COLO668 (cell line): ENCODE measurements around the gene CCNB1.
"Not testable (repeated sequence)": the region's sequence is repeated elsewhere in the genome, so short reads cannot be mapped to it uniquely, and the experiment has no call there.

Experiments
- DNase-seq: peaks from one replicate; lab custom pipeline; 2025; ENCODE audit not compliant: unreplicated experiment; lab: John Stamatoyannopoulos, UW

Gene CCNB1

DNA sequence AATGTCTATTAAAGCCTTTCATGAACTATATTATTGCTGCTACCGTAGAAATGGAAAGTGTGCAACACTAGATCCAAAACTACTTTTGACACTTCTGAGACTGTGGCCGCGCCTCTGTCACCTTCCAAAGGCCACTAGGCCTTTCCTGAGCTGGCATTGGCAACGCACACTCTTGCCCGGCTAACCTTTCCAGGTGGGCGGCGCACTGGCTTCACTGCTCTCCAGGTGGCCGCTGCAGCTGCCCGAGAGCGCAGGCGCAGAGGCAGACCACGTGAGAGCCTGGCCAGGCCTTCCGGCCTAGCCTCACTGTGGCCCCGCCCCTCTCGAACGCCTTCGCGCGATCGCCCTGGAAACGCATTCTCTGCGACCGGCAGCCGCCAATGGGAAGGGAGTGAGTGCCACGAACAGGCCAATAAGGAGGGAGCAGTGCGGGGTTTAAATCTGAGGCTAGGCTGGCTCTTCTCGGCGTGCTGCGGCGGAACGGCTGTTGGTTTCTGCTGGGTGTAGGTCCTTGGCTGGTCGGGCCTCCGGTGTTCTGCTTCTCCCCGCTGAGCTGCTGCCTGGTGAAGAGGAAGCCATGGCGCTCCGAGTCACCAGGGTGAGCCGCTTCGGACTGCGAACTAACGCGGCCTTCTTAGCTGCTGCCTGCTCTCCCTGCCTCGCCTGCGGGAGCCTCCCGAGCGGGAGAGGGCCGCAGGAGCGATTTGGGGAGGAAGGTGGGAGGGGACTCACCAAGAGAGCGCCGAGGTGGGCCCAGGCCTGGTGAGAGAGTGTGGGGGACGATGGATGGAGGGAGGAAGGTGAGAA is at the start of gene CCNB1:
CCNB1 (plus strand) TSS at position 465 of the 807 bp plus-strand sequence; CDS start at position 578, 113 bp downstream.
- DNase-seq = peak; percentile 97

GRCh38 chr5:69129413-69129812 is 37.5 kb upstream of the CCNB1 start:
- no peak for DNase-seq

DNA sequence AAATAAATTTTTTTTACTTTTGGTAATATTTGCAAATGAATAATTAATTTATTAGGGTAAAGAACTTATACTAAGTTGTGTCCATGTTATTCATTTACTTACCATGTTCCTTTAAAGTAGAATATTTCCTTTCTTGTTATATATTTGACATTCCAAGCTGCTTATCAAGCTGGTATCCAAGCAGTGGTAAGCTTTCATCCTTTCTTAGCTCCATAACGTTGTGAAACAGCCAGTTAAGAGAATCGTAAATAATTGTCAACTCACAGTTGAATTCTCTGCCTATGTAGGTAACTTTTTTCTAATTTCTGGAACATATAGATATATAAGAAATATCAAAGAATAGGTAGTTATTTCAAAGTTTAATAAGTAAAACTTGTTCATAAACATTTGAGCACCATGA is 36.7 kb upstream of the CCNB1 start:
- DNase-seq = no peak

DNA sequence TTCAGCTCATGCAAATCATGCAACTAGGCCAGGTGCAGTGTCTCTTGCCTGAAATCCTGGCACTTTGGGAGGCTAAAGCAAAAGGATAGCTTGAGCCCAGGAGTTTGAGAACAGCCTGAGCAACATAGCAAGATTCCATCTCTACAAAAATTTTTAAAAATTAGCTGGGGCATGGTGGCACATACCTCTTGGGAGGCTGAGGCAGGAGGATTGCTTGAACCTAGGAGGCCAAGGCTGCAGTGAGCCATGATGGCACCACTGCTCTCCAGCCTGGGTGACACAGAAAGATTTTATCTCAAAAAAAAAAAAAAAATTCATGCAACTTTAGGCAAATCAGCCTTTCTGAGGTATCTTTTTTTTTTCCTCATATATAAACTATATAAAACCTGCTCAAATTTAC is 35.6 kb upstream of the CCNB1 start:
- no peak for DNase-seq

GRCh38 chr5:69134126-69134525 is 32.8 kb upstream of the CCNB1 start:
- DNase-seq = no peak

DNA sequence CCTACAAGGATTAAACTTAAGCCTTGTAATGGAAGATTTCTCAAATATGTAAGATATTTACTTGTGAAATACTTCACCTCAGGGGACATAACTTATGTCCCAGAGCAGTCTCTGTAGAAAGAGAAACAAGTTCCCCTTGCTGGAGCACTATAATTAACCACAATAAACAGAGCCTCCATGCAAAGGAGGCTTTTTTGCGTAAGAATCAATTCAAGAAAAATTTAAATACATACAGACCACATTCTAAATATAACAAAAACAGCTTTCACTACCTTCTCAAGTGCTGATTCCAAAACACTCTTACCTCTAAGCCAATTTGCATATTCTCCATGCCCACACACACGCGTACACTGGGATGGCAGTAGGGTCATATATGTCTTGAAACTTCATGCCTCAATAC is 30.7 kb upstream of the CCNB1 start:
- no peak for DNase-seq

GRCh38 chr5:69137208-69137607 is 29.7 kb upstream of the CCNB1 start:
- not testable (repeated sequence) for DNase-seq

- no peak for DNase-seq
Measured at GRCh38 chr5:69137807-69138206, 29.1 kb upstream of the CCNB1 start.

- DNase-seq = no peak
Measured at GRCh38 chr5:69138766-69139165, 28.2 kb upstream of the CCNB1 start.

DNA sequence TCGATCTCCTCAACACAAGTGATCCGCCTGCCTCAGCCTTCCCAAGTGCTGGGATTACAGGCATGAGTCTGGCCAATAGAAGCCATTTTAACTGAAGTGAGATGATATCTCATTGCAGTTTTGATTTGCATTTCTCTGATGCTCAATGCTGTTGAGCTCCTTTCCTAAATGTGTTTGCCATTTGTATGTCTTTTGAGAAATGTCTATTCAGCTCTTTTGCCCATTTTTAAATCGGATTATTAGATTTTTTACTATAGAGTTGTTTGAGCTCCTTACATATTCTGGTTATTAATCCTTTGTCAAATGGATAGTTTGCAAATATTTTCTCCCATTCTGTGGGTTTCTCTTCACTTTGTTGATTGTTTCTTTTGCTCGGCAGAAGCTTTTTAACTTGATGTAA is 26.7 kb upstream of the CCNB1 start:
- not testable (repeated sequence) for DNase-seq

GRCh38 chr5:69140827-69141226 is 26.1 kb upstream of the CCNB1 start:
- DNase-seq = no peak

- not testable (repeated sequence) for DNase-seq
Measured at GRCh38 chr5:69148576-69148975, 18.4 kb upstream of the CCNB1 start.

- DNase-seq = no peak
Measured at GRCh38 chr5:69148981-69149675, 17.8 kb upstream of the CCNB1 start.

DNA sequence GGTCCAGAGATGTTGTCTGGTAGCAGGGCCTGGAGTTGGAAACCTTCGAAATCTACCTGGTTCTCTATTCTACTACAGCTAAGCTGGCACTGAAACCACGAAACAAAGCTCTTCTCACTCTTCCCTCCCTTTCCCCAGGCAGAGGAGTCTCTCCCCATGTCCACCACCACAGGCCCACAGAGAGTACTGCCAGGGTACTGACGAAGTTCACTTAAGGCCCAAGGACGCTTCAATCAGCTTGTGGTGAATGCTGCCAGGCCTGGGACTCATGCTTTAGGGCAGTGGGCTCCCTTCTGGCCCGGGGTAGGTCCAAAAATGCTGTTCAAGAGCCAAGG is 17.3 kb upstream of the CCNB1 start:
- no peak for DNase-seq

GRCh38 chr5:69152731-69153130 is 14.2 kb upstream of the CCNB1 start:
- no peak for DNase-seq

DNA sequence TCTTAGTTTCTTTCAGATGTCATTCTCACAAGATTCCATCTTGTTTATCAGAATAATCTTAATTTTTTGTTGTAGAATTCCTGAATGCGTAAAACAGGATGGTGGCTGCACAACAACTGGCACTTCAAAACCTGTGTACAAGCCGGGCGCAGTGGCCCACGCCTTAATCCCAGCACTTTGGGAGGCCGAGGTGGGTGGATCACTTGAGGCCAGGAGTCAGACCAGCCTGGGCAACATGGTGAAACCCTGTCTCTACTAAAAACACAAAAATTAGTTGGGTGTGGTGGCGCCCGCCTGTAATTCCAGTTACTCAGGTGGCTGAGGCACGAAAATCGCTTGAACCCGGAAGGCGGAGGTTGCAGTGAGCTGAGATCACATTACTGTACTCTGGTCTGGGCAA is 10.5 kb upstream of the CCNB1 start:
- no peak for DNase-seq

DNA sequence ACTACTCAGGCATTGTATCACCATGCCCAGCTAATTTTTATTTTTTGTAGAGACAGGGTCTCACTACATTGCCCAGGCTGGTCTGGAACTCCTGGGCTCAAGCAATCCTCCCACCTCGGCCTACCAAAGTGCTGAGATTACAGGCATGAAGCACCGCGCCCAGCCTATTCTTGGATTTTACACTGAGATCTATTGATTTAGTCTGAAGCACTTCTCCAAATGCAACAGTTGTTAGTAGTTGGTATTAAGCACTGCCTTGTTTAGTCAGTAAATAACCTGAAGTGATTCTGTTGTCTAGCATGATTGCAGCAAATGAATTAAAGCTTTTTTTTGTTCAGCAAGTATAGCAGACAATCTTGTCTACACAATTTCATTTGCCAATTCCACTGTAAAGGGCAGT is 8.9 kb upstream of the CCNB1 start:
- DNase-seq = no peak

DNA sequence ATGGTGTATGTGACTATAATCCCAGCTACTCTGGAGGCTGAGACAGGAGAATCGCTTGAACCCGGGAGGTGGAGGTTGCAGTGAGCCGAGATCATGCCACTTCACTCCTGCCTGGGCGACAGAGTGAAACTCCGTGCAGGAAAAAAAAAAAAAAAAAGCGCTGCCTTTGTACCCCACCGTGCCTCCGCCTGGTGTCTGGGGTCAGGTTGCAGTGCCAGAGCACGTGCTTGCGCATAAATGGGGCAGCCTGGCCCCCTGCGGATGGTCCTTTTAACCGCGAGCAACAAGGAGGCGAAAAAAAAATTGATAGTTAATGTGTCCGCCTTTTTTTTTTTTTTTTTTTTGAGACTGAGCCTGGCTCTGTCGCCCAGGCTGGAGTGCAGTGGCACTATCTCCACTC is 6.3 kb upstream of the CCNB1 start:
- no peak for DNase-seq

GRCh38 chr5:69167493-69167855 is 524 bp downstream of the CCNB1 start:
- DNase-seq = no peak

- DNase-seq = no peak
Measured at GRCh38 chr5:69167929-69168328, 979 bp downstream of the CCNB1 start.

DNA sequence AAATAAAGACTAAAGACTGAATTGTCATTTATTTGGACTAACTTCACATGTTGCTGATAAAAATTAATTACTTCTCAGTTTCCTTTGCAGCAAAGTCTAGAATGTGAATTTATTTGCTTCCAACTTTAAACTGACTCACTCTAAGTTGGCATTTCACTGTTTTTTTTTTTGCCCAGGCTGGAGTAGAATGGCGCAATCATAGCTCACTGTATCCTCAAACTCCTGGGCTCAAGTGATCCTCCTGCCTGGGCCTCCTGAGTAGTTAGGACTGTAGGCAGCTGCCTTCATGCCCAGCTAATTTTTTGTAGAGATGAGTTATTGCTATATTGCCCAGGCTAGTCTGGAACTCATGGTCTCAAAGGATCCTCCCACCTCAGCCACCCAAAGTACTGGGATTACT is 3.5 kb downstream of the CCNB1 start:
- no peak for DNase-seq

- no peak for DNase-seq
Measured at GRCh38 chr5:69170969-69171368, 4.0 kb downstream of the CCNB1 start.
